Mononuclear cell (primary cell): ENCODE measurements around the gene CRAMP1. TPM values are rescaled to one million over a fixed set of nuclear protein-coding genes. Genes with fewer than 3 reads are reported as not detected.
A peak's percentile ranks its signal among the peaks of the same experiment; 100 is the strongest.
"Not testable (repeated sequence)": the region's sequence is repeated elsewhere in the genome, so short reads cannot be mapped to it uniquely, and the experiment has no call there.

Source experiments
- H3K27me3 ChIP-seq: 2 replicates; pipeline ENCODE4 v1.6.0; 2011; ENCODE audit warnings: low read length, control low read depth; ENCODE audit not compliant: insufficient read depth
- H3K4me1 ChIP-seq: 2 replicates; pipeline ENCODE4 v1.5.1; 2011; ENCODE audit warnings: mild to moderate bottlenecking, low read length, control low read depth; ENCODE audit not compliant: insufficient read depth
- H3K4me3 ChIP-seq: 2 replicates; pipeline ENCODE4 v1.5.1; 2011; ENCODE audit warnings: mild to moderate bottlenecking, low read length, moderate library complexity
- H3K9me3 ChIP-seq: 2 replicates; pipeline ENCODE4 v1.5.1; 2011; ENCODE audit warnings: low read depth, mild to moderate bottlenecking, control low read depth, low read length
- total RNA-seq: library from RNA; depleted of rRNA; stranded (reverse); fragments of >200 nt; gene quantifications from one replicate; pipeline ENCODE4 v1.2.3, GENCODE V29; 2012

CRAMP1 gene
- total RNA-seq, 1 donor = 11.2 TPM

- no peak overlapping the region for H3K4me3 ChIP-seq
- H3K4me1 ChIP-seq = no peaks in the 10 kb centered on the region
- no peaks in the 10 kb centered on the region for H3K9me3 ChIP-seq
- no peaks in the 10 kb centered on the region for H3K27me3 ChIP-seq
Measured at GRCh38 chr16:1583180-1583579, 29.0 kb upstream of the CRAMP1 start.

- no peaks in the 10 kb centered on the region for H3K4me1 ChIP-seq
- no peaks in the 10 kb centered on the region for H3K27me3 ChIP-seq
- H3K9me3 ChIP-seq = no peaks in the 10 kb centered on the region
- H3K4me3 ChIP-seq = no peak overlapping the region
Measured at GRCh38 chr16:1584926-1585484, 27.2 kb upstream of the CRAMP1 start.

GRCh38 chr16:1590366-1590765, 21.8 kb upstream of the CRAMP1 start:
- Histone ChIP-seq H3K4me3 (no peak overlapping the region), H3K4me1 (no peaks in the 10 kb centered on the region), H3K9me3 (no peaks in the 10 kb centered on the region), H3K27me3 (no peaks in the 10 kb centered on the region)

GRCh38 chr16:1590930-1591705, 21.0 kb upstream of the CRAMP1 start:
- Histone ChIP-seq H3K27me3 (no peaks in the 10 kb centered on the region), H3K4me3 (no peak overlapping the region), H3K9me3 (no peaks in the 10 kb centered on the region), H3K4me1 (no peaks in the 10 kb centered on the region)

- no peaks in the 10 kb centered on the region for H3K9me3 ChIP-seq
- H3K4me3 ChIP-seq = no peak overlapping the region
- H3K27me3 ChIP-seq = no peaks in the 10 kb centered on the region
- no peaks in the 10 kb centered on the region for H3K4me1 ChIP-seq
Measured at GRCh38 chr16:1592446-1592845, 19.7 kb upstream of the CRAMP1 start.

GRCh38 chr16:1595511-1595910, 16.6 kb upstream of the CRAMP1 start:
- H3K4me3 ChIP-seq, H3K27me3 ChIP-seq, H3K4me1 ChIP-seq, H3K9me3 ChIP-seq: not testable (repeated sequence)

GRCh38 chr16:1596516-1596915, 15.6 kb upstream of the CRAMP1 start:
- no peaks in the 10 kb centered on the region for H3K27me3 ChIP-seq
- no peaks in the 10 kb centered on the region for H3K4me1 ChIP-seq
- no peak overlapping the region for H3K4me3 ChIP-seq
- no peaks in the 10 kb centered on the region for H3K9me3 ChIP-seq

GRCh38 chr16:1597154-1597553, 15.0 kb upstream of the CRAMP1 start:
- Histone ChIP-seq H3K4me3 (no peak overlapping the region), H3K27me3 (no peaks in the 10 kb centered on the region), H3K9me3 (no peaks in the 10 kb centered on the region), H3K4me1 (no peaks in the 10 kb centered on the region)

GRCh38 chr16:1601031-1601430, 11.1 kb upstream of the CRAMP1 start:
- Histone ChIP-seq H3K4me1 (no peaks in the 10 kb centered on the region), H3K9me3 (no peaks in the 10 kb centered on the region), H3K27me3 (no peaks in the 10 kb centered on the region), H3K4me3 (no peak overlapping the region)

GRCh38 chr16:1601489-1601888, 10.7 kb upstream of the CRAMP1 start:
- Histone ChIP-seq H3K9me3 (no peaks in the 10 kb centered on the region), H3K4me1 (no peaks in the 10 kb centered on the region), H3K27me3 (no peaks in the 10 kb centered on the region), H3K4me3 (no peak overlapping the region)

GRCh38 chr16:1602285-1602684, 9.9 kb upstream of the CRAMP1 start:
- no peaks in the 10 kb centered on the region for H3K9me3 ChIP-seq
- no peak overlapping the region for H3K4me3 ChIP-seq
- no peaks in the 10 kb centered on the region for H3K27me3 ChIP-seq
- H3K4me1 ChIP-seq = no peaks in the 10 kb centered on the region

GRCh38 chr16:1606774-1607173, 5.4 kb upstream of the CRAMP1 start:
- Histone ChIP-seq H3K27me3 (no peaks in the 10 kb centered on the region), H3K9me3 (no peaks in the 10 kb centered on the region), H3K4me3 (no peak overlapping the region), H3K4me1 (peaks cover 20% of the 10 kb centered on the region)

- Histone ChIP-seq H3K27me3 (no peaks in the 10 kb centered on the region), H3K4me3 (no peak overlapping the region), H3K9me3 (no peaks in the 10 kb centered on the region), H3K4me1 (peaks cover 26% of the 10 kb centered on the region)
Measured at GRCh38 chr16:1607971-1608370, 4.2 kb upstream of the CRAMP1 start.

- Histone ChIP-seq H3K9me3 (no peaks in the 10 kb centered on the region), H3K27me3 (peaks cover 10% of the 10 kb centered on the region), H3K4me3 (peak overlapping the region; percentile 49), H3K4me1 (peaks cover 41% of the 10 kb centered on the region)
Measured at GRCh38 chr16:1610071-1610898, 1.9 kb upstream of the CRAMP1 start.

GRCh38 chr16:1610899-1611632, 1.1 kb upstream of the CRAMP1 start:
- peaks cover 12% of the 10 kb centered on the region for H3K27me3 ChIP-seq
- no peaks in the 10 kb centered on the region for H3K9me3 ChIP-seq
- peaks cover 47% of the 10 kb centered on the region for H3K4me1 ChIP-seq
- peak overlapping the region; percentile 49 for H3K4me3 ChIP-seq
